ENCODE results near the gene IFNL3. TPM values are rescaled to one million over a fixed set of nuclear protein-coding genes. Genes with fewer than 3 reads are reported as not detected.

Gene IFNL3
- total and polyA plus RNA-seq, 9 of the 15 experiments (the other 6 are each of a cell fraction or from before 2014, with no cell fraction given) = not detected

- no peak overlapping the region for H2AFZ ChIP-seq (ENCODE audit: low read depth, low read length)
- no peaks in the 10 kb centered on the region for H3K79me2 ChIP-seq (ENCODE audit: control insufficient read depth, insufficient read depth, low read length)
- no peaks in the 10 kb centered on the region for H3K9me1 ChIP-seq (ENCODE audit: control insufficient read depth, insufficient read depth, low read length)
- no peak for FAIRE-seq
- WGBS (ENCODE audit: insufficient coverage, low coverage, missing lambda C conversion rate) = 26% methylated on average over 8 of the region's 9 CpGs
- ChIA-PET CTCF (ENCODE audit: low intra/inter-chr PET ratio) (no interaction called here), POLR2A (interaction anchor here (0.9 kb wide), 1 partner anchor 63 kb away, joined by 3 read pairs; no protein-coding TSS in a partner anchor)
- H3K27ac ChIP-seq (ENCODE audit: extremely low read depth, low read depth, low read length) = no peak overlapping the region
- H3K4me1 ChIP-seq (replicated peaks in 1 of 2; ENCODE audit: control insufficient read depth in 2 of 2, insufficient read depth in 2 of 2, low read length in 2 of 2) = peaks cover 0 to 38% of the 10 kb centered on the region in 2 experiments; a peak in 3 of 5 replicates
- H4K20me1 ChIP-seq (replicated peaks; ENCODE audit: control insufficient read depth, insufficient read depth, low read length) = 0 out of 2 replicates have a peak, but pooled peaks cover 4% of the 10 kb centered on the region
- in situ Hi-C loops (cut with MboI) (loop anchor here (5.0 kb wide), 1 partner anchor 228 kb away; no protein-coding TSS in a partner anchor), intact Hi-C loops (cut with micrococcal nuclease) (no loop called here)
- ATAC-seq = no peak
- no peak for TF ChIP-seq DACH1 (IDR thresholded peaks at IDR 0.05; ENCODE audit: partially characterized antibody)
- 0 out of 2 replicates have a peak, but pooled peaks have one; percentile 12 for TF ChIP-seq STAG1 (CRISPR knock-in tag; IDR thresholded peaks at IDR 0.05; ENCODE audit: borderline replicate concordance)
- TF ChIP-seq CTBP1 (IDR thresholded peaks at IDR 0.05; ENCODE audit: borderline replicate concordance) = 0 out of 2 replicates have a peak, but pooled peaks have one; percentile 12
- TF ChIP-seq NR2C2 (CRISPR knock-in tag; IDR thresholded peaks at IDR 0.05) = no peak
- TF ChIP-seq NR2C2 (tag; IDR thresholded peaks at IDR 0.05) = no peak
- H3K36me3 ChIP-seq (ENCODE audit: control insufficient read depth, insufficient read depth, low read length) = no peaks in the 10 kb centered on the region
- peaks cover 3 to 27% of the 10 kb centered on the region in 2 experiments; a peak in 2 of 5 replicates for H3K27me3 ChIP-seq (ENCODE audit: control insufficient read depth in 2 of 2, insufficient read depth in 2 of 2, low read length in 2 of 2)
- H3K4me3 ChIP-seq = no peak overlapping the region
- no peak overlapping the region for H3K9ac ChIP-seq (ENCODE audit: insufficient read depth in 1 of 2, low read depth in 2 of 2, low read length in 2 of 2)
- H3K9me3 ChIP-seq (replicated peaks; ENCODE audit: control insufficient read depth, insufficient read depth, low read depth, low read length) = no peaks in the 10 kb centered on the region
- no peak for DNase-seq (ENCODE audit: extremely low read depth in 1 of 4, low spot score in 3 of 4)
- H3K4me2 ChIP-seq (ENCODE audit: insufficient read depth, low read length) = no peak overlapping the region
- no TSS peak for BruUV-seq (replicated peaks)
Measured at GRCh38 chr19:39195755-39196154, 49.1 kb downstream of the IFNL3 start.
